GM21576 (cell line): Measurements from ENCODE around the gene KRT31.
"Not testable (repeated sequence)": the region's sequence is repeated elsewhere in the genome, so short reads cannot be mapped to it uniquely, and the experiment has no call there.

Experiments used
- ATAC-seq: cut with Tn5 transposase; IDR thresholded peaks from one replicate; pipeline ENCODE4 v1.9.1; 2021; ENCODE audit warnings: mild to moderate bottlenecking, moderate library complexity; ENCODE audit not compliant: unreplicated experiment

The KRT31 gene

GRCh38 chr17:41347869-41348760 lies 49.3 kb downstream of the KRT31 start:
- ATAC-seq = no peak

- ATAC-seq = not testable (repeated sequence)
Measured at GRCh38 chr17:41346421-41346820, 51.0 kb downstream of the KRT31 start.

GRCh38 chr17:41345992-41346391 lies 51.4 kb downstream of the KRT31 start:
- no peak for ATAC-seq
